Mucosa of descending colon (tissue), 3 donors: ENCODE data around the gene MIPOL1. TPM values are rescaled to one million over a fixed set of nuclear protein-coding genes. Genes with fewer than 3 reads are reported as not detected.
"Not testable (repeated sequence)": the region's sequence is repeated elsewhere in the genome, so short reads cannot be mapped to it uniquely, and the experiment has no call there.

Experiments
- ATAC-seq: fragments of 200-7000 bp; cut with Tn5 transposase; one replicate; pipeline ENCODE4 v1.9.1; 2020; ENCODE audit warnings: mild to moderate bottlenecking, moderate library complexity
- DNase-seq, 3 donors: peaks; one replicate each; pipeline ENCODE4 v3.0.0-alpha.2; 2020
- H3K36me3 ChIP-seq: fragments of 200-600 bp; one replicate; pipeline ENCODE4 v1.8.0; 2021; ENCODE audit warnings: low read depth, mild to moderate bottlenecking
- H3K4me1 ChIP-seq: fragments of 200-600 bp; one replicate; pipeline ENCODE4 v1.8.0; 2021; ENCODE audit warnings: low read depth, mild to moderate bottlenecking
- H3K4me3 ChIP-seq: fragments of 200-600 bp; one replicate; pipeline ENCODE4 v1.8.0; 2021; ENCODE audit warnings: mild to moderate bottlenecking
- H3K9me3 ChIP-seq: fragments of 200-600 bp; one replicate; pipeline ENCODE4 v1.8.0; 2021; ENCODE audit warnings: mild to moderate bottlenecking
- CTCF ChIP-seq: fragments of 200-600 bp; IDR thresholded peaks from one replicate; pipeline ENCODE4 v1.8.0; 2022; ENCODE audit warnings: antibody characterized with exemption, mild to moderate bottlenecking
- intact Hi-C, 2 donors: fragments of 100-400 bp; cut with DNase I in 1 of 2; cut with micrococcal nuclease in 1 of 2; formaldehyde crosslinking; loops; one replicate each; pipeline versions ENCODE4 v1.11.0 to v1.11.1; 2022; cut with DNase I, micrococcal nuclease
- total RNA-seq, 3 donors: library from RNA; stranded (reverse); fragmentation: NEBNext Ultra II Directional in 2 of 3; extraction: Animal tissue kit (Norgen Biotek cat#: 25700) in 2 of 3; gene quantifications; one replicate each; pipeline versions ENCODE4 v1.2.1 to v1.2.4, GENCODE V29; 2021 to 2023
- donor health status: DM: no; HTN: no; CAD: no; lungs with moderate emphysema.
- donor health status: DM: no; HTN: no; CAD: no.
- donor health status: DM: no; HTN: yes; CAD: no.

Gene MIPOL1
- total RNA-seq, 3 donors from 2014 or later: 5.5 to 12.0 (median 11.7) TPM

GRCh38 chr14:37546621-37547447, 349.1 kb downstream of the MIPOL1 start:
- H3K4me3 ChIP-seq: no peak overlapping the region
- ATAC-seq: peak; percentile 95
- TF ChIP-seq CTCF: no peak
- no peaks in the 10 kb centered on the region for H3K36me3 ChIP-seq
- peak in 1 of 3 donors; percentile 44 for DNase-seq
- H3K9me3 ChIP-seq: no peaks in the 10 kb centered on the region
- H3K4me1 ChIP-seq: peaks cover 4% of the 10 kb centered on the region
- intact Hi-C loops: no loop called here

GRCh38 chr14:37550511-37550910, 352.8 kb downstream of the MIPOL1 start:
- Histone ChIP-seq H3K36me3 (no peaks in the 10 kb centered on the region), H3K4me1 (no peaks in the 10 kb centered on the region), H3K9me3 (peaks cover 4% of the 10 kb centered on the region), H3K4me3 (no peak overlapping the region)
- no peak for ATAC-seq
- no peak for TF ChIP-seq CTCF
- DNase-seq: no peak
- intact Hi-C loops: no loop called here

- no peak for TF ChIP-seq CTCF
- intact Hi-C loops: no loop called here
- no peak for ATAC-seq
- Histone ChIP-seq H3K4me1 (no peaks in the 10 kb centered on the region), H3K36me3 (no peaks in the 10 kb centered on the region), H3K4me3 (no peak overlapping the region), H3K9me3 (peaks cover 4% of the 10 kb centered on the region)
- no peak for DNase-seq
These were observed 353.4 kb downstream of the MIPOL1 start for GRCh38 chr14:37551119-37551518.

- intact Hi-C loops: no loop called here
- DNase-seq (no peak), ATAC-seq (peak; percentile 43)
- no peaks in the 10 kb centered on the region for H3K36me3 ChIP-seq
- H3K4me3 ChIP-seq: no peak overlapping the region
- peaks cover 4% of the 10 kb centered on the region for H3K9me3 ChIP-seq
- TF ChIP-seq CTCF: no peak
- H3K4me1 ChIP-seq: no peaks in the 10 kb centered on the region
These were observed 356.3 kb downstream of the MIPOL1 start for GRCh38 chr14:37553935-37554550.

GRCh38 chr14:37555596-37555995, 357.9 kb downstream of the MIPOL1 start:
- DNase-seq, ATAC-seq, H3K9me3 ChIP-seq, H3K4me3 ChIP-seq, H3K4me1 ChIP-seq, H3K36me3 ChIP-seq, intact Hi-C loops: not testable (repeated sequence)

GRCh38 chr14:37558740-37559139, 361.0 kb downstream of the MIPOL1 start:
- Histone ChIP-seq H3K36me3 (no peaks in the 10 kb centered on the region), H3K9me3 (no peaks in the 10 kb centered on the region), H3K4me1 (no peaks in the 10 kb centered on the region), H3K4me3 (no peak overlapping the region)
- no peak for TF ChIP-seq CTCF
- ATAC-seq (no peak), DNase-seq (no peak)
- intact Hi-C loops: no loop called here
